Activated CD4-positive, alpha-beta T cell treated with anti-CD3 and anti-CD28 coated beads, Interleukin-2, amount 50 U/mL, for 48 hours (primary cell): ENCODE data around the gene NDST3.
"Not testable (repeated sequence)": the region's sequence is repeated elsewhere in the genome, so short reads cannot be mapped to it uniquely, and the experiment has no call there.

Experiments
- DNase-seq, 2 experiments: peaks; one replicate each; pipeline ENCODE4 v3.0.0-alpha.2; 2020

Gene NDST3

GRCh38 chr4:118278473-118279274 lies 244.4 kb downstream of the NDST3 start:
- DNase-seq = peak; percentile 97 to 98

DNA sequence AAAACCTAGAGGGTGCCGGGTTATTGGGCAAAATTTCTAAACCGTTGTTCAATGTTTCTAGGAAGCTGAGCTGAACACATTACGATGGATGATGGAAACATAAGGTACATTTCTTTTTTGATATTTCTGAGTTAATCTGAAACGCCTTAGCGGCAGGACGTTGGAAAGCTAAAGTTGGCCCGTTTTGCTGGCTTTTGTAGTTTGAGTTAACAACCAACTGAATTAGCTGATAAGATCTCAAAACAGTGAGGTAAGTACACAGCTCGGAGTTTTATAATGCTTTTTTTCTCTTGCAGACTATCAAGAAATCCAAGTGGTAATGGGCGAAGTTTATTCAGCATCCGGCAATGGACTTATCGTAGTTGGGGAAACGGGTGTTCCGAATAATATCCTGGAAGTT lies 245.0 kb downstream of the NDST3 start:
- DNase-seq = no peak

GRCh38 chr4:118279920-118280432 lies 245.7 kb downstream of the NDST3 start:
- DNase-seq = no peak

- DNase-seq = peak; percentile 20 to 36
Observed at GRCh38 chr4:118280501-118281218, 246.4 kb downstream of the NDST3 start.

GRCh38 chr4:118281611-118282442 lies 247.5 kb downstream of the NDST3 start:
- peak in 1 of 2 experiments; percentile 16 for DNase-seq

DNA sequence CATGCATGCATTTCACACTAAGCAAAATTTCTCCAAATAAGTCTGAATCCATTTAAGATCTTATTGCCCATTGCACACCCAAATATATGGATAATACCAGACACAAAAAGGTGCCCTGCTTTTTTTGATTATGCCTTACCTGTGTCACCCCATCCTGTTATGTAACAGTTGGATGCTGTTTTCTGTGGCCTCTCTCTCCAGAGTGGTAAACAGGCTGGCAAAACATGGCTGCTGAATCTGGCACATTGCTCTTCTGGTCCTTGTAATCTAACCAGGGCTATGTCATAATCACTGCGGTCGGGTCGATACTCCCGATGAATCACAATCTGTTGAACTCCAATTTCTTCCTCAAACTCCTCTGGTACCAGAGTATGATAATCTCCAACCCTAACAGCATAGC lies 248.4 kb downstream of the NDST3 start:
- peak; percentile 16 to 26 for DNase-seq

DNA sequence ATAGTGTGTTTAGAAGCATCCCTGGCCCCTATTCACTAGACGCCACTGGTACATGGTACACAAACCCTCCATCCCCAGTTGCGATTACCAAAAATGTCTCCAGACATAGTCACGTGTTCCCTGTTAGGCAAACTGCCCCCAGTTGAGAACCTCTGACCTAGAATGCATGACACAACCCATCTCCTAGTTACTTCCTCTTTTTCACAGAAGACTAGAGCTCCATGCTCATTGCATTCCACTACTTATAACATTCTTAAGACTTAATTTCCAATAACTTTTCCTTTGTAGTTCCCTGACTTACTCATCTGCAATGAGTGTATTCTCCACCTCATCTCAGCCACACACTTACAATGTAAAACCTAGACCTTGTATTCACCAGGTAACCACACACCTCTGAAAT lies 249.9 kb downstream of the NDST3 start:
- no peak for DNase-seq

DNA sequence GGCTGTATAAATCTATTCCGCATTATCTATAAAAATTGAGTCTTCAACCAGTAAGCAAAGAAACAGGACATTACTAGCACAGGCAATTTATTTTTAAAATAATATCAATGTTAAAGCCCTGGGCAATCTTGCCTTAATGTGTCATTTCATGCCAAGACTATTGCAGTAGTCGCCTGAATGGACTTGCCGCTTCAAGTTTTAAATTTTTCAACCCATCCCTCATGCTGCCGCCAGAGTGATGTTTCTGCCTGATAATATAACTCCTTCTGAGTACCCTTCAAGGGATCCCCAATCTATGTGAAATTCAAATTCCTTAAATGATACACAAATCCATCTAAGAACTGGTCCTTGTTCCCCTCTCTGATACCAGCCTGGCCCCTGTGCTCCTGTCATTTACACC lies 251.6 kb downstream of the NDST3 start:
- no peak for DNase-seq

DNA sequence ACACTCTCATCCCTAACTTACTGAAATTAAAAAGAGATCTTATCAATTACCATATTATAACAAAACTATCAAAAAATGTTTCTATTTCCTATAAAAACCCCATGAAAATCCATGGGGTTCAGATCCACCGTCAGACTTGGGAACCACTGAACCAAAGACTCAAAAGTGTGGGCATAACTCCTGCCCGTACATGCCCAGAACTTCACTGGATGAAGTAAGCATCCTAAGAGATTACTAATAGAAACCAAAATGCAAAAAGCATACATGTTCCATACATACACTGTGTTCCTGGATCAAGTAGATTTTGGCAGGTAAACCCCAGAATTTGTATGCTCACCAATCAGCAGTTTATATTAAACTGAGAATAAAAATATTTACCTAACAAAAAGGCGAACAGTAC lies 252.4 kb downstream of the NDST3 start:
- DNase-seq = no peak

DNA sequence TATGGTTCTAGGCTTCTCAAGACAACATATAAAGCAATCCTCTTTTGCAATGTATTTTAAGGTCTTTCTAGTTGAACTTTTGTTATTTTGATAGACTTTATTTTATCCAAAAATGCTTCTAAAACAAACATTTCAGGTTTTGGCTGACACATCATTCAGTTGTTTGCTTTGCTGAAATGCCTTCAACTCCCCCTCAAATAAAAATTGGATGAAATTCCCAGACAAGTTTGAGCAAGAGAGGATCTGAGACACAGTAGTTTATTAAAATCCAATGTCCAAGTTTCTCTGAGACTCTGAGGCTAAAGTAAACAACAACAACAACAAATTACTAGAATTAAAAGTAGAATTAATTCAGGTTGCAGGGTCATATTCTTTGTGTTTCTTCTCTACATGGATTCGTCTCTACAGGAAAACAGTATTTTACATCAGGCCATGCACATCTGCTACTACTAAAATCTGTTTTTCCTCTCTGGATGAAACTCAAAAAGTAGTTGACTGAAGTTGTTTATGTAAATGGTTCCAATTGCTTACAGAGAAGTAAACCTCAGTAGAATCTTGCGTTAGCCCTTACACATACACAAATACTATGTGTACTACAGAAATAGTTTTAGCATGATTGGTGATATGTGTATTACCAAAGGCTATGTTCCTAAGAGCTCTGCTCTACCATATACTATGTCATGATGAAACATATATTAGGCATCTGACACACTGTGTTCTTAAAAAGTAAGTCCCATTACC lies 253.6 kb downstream of the NDST3 start:
- no peak for DNase-seq

GRCh38 chr4:118289794-118290193 lies 255.5 kb downstream of the NDST3 start:
- no peak for DNase-seq

DNA sequence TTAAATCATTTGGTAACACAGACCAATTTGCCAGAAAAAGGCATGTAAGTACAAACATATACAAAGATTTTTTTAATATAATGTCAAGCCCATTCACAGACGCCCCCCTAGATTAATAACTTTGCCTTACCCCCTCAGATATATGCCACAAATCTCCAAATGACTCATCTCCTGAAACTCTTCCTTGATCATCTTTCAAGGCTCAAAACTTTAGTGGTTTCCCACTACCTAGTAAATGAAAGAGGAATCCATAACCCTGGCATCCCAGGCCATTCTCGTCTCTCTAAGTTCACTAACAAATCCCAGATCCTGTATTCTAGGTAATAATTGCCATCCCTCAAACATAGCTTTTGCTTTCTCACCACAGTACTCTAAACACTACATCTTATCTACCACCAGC lies 256.7 kb downstream of the NDST3 start:
- no peak for DNase-seq

DNA sequence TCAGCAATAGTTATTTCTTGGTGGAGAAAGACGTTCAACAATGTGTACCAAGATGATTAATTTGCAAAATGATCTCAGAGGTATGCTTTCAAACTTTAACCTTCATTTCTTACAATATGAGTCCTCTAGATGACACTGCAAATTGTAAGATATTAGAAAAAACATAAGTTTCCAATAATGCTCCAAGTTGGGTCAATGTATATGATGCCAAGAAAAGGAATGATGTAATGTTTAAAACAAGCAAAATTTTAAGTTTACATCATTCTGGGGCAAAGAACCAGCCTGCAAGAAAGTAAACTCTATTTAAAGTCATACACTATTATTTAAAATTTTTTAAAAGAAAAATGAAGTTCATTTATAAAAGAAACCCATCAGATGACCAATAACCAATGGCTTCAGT lies 262.4 kb downstream of the NDST3 start:
- DNase-seq = no peak

DNA sequence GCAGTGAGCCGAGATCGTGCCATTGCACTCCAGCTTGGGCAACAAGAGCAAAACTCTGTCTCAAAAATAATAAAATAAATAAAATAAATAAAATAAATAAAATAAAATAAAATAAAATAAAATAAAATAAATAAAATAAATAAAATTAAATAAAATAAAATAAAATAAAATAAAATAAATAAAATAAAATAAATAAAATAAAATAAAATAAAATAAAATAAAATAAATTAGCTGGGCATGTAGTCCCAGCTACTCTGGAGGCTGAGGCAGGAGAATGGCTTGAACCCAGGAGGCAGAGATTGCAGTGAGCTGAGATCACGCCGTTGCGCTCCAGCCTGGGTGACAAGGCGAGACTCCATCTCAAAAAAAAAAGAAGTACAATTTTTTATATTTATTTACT lies 265.3 kb downstream of the NDST3 start:
- not testable (repeated sequence) for DNase-seq

DNA sequence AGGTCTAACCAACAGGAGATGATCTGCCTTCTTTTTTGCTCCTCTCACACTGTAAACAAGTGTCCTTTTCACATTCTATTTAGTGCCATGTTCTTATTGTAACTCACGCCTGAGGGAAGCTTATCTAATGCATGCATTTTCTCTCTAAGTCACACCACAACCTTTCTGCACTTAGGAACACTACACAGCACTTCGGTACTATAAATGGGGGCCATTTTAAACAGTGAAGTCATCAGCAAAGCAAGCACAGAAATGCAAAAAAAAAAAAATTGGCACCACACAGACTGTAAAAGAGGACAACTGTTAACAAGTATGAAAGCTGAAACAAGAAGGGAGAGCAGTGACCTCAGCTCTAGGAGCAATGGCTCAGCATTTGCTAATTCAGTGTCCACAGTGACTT lies 273.4 kb downstream of the NDST3 start:
- DNase-seq = no peak
